HL-60/S4 treated with phorbol 12-myristate 13-acetate at 8.2 ng/mL for 4 days and 3 days (cell line): ENCODE measurements around the gene GBE1.

ENCODE experiments used
- in situ Hi-C: fragments of 300-500 bp; cut with MboI; formaldehyde crosslinking; loops from 2 replicates; pipeline ENCODE4 v1.15.0; 2022; ENCODE audit warnings: low sequenced_read_pairs

GBE1 gene

DNA sequence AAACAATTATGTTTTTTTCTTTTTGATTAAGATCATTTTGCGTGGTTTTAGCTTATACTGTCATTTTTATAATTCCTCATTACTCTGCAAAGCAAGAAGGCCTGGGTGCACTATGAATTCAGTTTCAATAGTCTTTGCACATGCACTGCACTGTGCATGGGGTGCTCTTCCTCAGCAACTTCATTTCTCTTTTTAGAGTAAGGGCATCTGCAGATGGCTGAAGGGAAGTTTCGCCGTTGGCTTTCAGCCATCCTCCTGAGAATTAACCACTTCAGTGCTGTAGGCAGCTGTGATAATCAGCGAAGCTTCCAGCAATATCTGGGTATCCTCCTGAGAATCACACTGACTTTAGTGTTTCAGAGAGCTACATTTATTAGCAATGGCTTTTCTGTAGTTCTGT lies 284.8 kb downstream of the GBE1 start:
- in situ Hi-C loops: no loop called here

DNA sequence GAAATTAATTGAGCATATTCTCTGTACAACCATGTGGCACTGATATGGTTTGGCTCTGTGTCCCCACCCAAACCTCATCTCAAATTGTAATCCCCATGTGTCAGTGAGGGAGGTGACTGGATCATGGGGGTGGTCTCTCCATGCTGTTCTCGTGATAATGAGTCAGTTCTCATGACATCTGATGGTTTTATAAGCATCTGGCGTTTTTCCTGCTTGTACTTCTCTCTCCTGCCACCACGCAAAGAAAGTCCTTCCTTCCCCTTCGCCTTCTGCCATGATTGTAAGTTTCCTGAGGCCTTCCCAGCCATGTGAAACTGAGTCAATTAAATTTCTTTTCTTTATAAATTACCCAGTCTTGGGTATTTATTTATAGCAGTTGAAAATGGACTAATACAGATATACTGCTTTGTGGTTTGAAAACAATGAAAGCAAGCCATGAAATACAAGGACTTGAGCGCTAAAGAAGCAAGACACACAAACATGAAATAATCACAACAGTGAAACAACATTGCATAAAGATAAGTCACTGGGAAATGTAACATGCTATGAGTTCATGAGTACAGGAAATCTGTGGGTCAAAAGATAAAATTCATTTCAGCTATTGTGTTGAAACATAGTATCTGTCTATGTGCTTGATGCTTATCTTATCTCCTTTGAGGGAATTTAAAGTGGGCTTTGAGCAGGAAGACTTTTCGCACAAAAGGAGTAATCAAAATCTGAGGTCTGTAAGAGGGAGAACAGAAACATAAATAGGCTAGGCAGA lies 288.7 kb downstream of the GBE1 start:
- in situ Hi-C loops: no loop called here

DNA sequence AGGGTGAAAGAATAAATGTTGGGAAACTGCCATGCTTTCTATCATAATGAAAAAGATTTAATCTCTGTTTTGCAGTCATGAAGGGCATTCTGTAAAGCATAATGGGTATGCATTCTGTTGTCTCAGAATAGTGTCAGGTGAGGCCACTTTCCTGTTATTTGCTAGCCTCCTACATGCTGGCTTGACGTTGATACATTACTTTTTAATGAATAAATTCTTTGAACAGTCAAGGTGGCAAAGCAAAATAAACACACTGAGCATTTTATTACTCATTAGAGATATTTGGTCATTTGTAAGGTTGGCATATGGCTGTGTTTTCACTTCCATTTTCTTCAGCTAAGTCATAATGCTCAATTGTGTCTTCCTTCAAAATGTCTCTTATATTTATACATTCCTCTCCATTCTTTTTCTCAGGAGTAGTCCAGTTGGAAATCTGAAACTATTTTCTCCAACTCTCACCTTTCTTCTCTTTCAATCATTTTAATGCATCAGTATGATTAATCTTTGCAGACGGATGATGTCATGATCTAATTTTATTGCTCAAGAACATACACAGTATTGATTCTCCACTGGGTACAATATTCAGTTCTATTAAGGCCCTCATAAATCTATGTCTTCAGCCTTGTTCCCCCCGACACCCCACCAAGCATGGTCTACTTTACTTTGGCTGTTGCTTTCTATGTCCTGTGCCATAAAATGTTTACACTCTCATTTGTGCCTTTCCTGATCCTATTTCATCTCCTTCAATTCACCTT lies 290.7 kb downstream of the GBE1 start:
- in situ Hi-C loops: no loop called here

DNA sequence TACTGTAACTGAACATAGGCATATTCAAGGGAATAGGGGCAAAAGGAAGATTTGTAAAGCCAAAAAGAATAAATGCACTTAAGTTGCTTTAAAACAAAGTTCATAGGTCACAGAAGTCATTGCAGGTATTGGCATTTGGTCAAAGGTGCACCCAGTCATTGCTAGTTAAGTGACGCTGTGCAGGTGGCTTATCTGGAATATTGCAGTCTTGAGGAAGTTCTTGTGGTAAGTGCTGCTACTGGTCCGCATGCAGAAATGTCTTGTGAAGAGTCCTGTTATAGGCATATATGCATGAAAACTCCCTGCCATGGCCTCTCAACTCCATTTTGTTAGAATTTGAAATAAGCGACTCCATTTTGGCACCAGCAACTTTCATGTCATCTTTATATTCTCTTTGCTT lies 293.1 kb downstream of the GBE1 start:
- in situ Hi-C loops: no loop called here

DNA sequence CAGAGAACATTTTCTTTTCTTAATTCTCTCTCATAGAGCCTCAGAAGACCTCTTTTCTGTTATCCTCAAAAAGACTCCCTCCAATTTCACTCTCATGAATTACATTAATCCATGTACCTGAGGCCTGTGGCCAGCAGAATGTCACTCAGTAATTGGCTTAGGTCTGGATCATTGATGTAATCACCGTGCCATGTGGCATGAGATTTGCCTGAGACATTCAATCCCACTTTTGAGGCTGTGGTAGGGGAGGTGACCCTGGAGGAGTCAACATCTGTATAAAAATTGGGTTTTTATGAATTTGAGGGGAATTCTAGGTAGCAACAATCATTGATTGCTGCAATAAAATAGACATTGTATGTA lies 295.3 kb downstream of the GBE1 start:
- in situ Hi-C loops: no loop called here

DNA sequence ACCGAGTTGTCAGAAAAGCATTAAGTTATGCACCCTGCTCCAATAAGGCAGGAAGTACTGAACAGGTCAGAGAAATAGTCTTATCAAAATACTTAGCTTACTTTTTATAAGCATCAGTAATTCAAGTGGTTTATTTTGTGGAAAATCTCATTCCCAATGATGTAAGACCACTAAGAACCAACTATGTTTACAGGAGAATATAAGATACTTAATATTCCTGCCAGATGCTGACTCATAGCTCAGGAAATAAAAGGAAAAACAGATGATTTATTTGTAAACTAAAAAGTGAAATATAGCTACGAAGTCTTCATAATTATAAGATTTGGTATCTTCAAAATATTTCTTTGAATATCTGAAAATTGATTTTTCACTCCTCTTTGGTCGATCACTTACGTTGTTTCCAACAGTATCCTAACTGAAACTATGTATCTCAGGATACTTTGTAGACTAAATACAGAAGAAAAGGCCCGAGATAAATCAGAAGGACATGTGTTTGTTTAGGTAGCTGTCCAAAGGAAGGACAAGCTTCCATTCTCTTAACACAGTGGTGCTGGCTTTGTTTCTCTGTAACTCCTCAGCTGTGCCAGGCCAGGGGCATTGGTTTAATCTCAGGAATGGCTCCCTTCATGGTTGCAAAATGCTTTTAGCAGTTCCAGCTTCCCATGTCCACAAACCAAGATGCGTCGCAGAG lies 295.8 kb downstream of the GBE1 start:
- in situ Hi-C loops: no loop called here

DNA sequence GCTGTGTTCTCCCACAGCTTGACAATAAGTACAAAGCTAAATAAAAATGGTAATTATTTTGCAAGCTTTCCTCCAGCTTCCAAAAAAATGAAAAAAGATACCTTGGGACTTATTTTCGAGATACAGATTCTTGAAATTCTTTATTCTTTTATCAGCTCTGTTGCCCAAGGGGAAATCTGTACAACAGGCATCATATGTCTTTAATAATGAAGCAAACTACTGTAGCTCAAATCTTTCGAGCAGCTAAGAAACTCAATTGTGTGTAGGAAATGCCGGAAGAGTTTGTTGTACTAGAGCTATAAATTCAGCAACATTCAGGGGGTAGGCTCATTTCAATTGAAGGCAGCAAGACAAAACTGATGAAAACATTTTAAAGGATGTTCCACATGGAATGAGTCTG lies 297.7 kb downstream of the GBE1 start:
- in situ Hi-C loops: no loop called here

DNA sequence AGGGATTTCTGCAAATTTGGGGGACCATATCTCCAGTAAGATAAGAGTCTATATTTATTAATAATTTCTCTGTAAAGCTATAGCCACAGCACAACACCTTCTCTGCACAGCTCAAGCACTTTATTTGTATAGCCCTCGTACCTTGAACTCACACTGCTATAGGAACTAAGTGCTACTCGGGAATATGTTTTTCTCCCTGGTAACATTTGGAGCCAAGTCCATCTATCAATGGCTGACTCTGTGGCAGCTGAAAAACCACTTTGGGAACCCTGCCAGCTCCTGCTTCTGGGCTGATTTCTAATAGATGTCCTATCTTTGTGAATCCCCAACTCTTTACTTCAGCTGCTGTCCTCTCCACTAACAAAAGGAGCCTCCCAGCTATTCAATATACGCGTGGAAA lies 298.5 kb downstream of the GBE1 start:
- in situ Hi-C loops: no loop called here

DNA sequence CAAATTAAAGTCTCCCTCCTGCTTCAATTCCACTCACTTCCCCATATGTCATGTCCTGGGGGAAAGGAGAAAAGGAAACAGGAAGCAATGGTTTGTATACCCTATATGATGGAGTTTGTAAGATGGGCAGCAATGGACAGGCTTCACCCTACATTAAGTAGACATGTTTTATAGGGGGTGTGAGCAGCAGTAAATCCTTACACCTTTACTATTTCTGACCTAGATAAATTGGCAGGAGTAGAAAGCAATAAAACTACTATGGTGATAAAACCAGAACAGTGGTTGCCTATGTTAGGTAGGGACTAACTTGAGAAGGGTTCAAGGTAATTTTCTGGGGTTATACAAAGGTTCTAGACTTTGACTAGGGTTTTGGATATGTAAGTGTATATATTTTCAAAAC lies 301.7 kb downstream of the GBE1 start:
- in situ Hi-C loops: no loop called here

DNA sequence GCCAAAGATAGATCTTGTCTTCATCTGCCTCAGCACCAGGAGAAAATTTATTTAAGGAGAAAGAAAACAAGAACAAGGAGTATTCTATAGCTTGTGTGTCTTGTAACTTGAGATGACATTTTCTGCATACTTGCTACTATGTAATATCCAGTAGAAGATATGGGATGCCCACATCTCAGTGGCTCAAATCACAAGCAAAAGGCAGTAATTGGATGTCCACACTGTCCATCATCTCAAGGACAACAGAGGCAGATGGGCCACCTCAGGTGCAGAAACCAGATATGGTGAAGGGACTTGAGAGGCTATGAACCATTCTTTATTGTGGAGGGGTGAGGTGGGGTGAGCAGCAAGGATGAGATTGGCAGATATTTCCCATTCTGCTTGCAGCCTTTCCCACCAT lies 309.0 kb downstream of the GBE1 start:
- in situ Hi-C loops: no loop called here

DNA sequence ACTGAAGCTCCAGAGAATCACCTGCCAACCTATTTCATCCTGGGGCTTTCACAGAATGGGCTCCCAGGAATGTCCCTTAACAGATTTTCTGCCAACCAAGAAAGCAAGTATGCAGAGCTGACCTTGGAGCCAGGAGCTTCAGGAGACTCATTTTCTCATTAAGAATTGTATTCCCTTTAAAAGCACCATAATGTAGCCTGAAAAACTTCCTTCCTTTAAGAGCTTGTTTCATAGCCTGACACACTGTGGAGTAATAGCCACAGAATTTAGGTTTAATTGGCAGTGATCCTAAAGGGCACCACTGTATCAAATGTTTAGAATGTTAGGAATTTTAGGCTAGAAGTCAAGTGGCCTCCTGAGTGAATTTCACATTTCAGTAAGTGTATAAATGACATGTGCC lies 309.8 kb downstream of the GBE1 start:
- in situ Hi-C loops: no loop called here

DNA sequence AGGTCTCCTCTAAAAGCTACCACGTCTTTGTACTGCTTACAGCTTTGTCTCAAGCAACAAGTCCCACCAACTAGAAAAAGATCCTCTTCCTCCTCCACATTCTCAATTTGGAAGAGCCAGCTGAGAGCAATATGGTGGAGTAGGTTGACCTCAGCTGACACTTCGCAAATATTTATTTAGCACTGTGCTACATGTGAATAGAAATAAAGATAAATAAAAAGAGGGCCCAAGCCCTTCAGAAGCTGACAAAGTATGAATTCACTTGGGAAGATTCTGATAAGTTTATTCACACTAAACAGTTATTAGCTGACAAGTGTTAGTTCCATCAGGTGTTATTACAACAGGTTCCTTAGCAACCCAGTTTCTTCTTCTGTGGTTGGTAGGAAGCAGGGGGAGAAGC lies 310.3 kb downstream of the GBE1 start:
- in situ Hi-C loops: no loop called here

DNA sequence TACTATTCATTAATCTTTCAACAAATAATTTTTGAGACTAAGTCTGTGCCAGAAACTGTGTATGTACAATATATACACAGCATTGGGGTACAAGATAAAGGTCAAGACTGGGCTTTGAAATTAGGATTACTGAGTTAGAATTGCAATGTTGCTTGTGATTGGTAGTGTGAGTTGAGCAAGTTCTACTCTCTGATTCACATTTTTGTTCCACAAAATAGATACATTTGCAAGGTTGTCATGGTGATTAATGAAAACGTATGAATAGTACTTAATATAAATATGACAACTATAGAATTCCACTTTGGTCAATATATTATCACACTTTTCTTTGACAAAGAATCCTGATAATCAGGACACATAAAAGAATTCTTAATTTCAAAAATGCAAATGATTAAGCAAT lies 314.6 kb downstream of the GBE1 start:
- in situ Hi-C loops: no loop called here

DNA sequence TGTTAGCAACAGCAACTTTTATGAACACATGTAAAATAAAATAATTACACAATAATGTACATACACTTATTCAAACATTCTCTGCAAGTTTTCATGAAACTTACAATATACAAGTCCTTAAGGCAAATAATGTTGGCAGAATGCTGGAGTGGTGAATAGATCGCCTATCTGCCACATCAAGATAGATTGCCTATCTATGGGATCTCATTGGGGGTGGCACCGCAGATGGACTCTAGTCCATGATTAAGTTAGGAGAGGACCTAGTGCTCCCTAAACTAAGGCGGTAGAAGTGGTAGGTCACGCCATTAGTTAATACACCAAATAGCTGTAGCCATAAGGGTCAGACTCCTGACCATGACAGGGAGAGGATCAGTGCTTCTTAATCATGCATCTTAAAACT lies 315.7 kb downstream of the GBE1 start:
- in situ Hi-C loops: no loop called here

DNA sequence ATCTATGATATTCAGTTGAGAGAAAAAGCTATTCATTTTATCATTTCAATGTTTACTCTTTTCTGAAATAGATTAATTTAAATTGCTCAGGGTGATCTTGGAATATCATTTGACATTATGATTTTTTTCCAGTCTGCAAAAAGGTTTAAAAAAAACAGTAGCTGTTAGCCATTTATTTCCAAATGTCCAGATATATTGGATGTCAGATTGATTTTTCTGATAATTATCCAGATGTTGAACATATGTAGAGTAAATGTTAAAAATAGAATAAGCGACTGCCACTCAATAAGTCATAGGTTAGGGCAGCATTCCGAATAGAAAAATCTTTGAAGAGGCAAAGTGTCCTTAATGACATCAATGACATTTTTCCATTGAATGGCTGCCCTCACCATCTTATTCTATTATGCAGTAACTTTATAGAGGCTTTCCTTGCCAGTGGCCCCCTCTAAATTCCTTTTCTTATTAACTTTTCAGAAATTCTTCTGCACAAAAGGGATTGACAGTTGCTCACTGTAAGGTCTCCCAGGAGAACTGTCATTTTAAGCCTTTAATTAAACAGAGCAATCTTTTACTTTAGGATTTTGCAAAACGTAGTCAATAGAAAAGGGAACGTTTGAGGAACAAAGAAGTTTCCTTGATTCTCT lies 316.5 kb downstream of the GBE1 start:
- in situ Hi-C loops: no loop called here

DNA sequence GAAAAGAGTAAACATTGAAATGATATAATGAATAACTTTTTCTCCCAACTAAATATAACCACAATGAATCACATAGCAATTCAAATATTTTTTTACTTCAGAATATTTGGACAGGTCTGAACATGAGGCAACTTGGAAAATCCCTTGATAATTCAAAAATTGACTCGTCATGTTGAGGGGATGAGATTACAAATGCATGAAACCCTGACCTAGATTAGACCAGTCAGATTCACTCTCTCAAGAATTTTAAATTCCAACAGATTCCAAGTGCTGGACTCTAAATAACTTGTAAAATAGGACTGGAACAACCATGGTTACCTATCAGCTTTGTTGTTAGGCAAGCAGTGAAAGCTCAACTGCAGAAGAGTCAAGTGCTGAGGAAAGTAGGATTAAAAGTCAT lies 317.5 kb downstream of the GBE1 start:
- in situ Hi-C loops: no loop called here

DNA sequence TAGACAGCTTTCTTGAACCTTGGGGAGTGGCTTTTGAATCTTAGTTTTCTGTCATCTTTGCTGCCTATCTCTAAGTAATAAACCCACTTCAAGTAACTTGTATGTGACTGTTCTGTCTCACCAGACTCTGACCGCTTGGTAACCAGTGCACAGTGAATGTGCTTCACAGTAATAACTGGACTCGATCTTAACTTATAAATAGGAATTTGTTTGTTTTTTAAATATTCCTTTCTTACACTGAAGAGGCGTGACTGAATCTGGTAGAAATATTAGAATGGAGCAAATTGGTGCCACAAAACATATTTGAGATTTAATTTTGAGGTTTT lies 318.0 kb downstream of the GBE1 start:
- in situ Hi-C loops: no loop called here

DNA sequence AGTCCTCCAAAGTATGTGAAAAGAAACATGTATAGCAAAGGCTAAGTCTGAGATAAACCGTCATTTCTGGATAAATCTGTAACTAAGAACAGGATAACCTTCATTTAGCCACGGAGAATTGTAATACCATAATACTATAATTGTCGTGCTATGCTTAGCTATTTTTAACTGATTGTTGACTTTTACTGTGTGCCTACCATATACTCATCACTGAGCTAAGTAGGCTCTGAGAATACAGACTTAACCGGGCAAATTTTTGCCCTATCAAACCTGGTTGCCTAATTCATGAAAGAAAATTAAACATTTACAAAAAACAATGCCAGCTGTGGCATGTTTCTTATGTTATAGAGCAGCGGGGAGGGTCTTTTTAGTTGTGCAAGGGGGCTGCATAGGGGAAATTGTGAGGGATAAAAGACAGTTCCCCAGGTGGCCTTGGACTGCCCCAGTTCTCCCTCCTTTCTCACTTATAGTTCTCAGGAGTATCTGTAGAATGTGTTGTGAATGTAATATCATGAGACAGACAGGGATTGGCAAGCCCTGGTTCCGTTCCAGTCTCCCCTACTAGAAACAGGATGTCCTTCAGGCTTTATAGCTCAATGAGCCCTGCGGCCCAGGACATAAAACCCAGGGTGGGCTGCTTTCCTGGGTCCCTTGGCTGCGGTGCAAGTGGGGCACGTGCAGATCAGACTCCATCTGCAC lies 318.5 kb downstream of the GBE1 start:
- in situ Hi-C loops: no loop called here

DNA sequence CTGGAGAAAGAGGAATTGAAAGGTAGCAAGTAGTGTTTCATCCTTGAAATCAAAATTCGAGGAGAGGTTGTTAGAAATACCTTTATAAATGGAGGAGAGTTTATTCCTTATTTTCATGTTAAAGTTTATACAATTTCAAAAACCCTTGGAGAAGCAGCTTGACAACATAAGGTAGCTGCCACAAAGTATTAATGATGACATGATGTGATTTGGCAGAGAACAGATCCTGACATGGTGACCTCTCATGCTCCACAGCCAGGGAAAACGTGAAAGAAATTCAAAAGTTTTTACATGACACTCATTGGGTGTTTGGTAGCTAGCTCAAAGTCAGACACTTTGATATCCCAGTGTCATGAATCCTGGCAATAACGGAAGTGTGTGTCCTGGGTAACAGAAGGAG lies 320.8 kb downstream of the GBE1 start:
- in situ Hi-C loops: no loop called here
